ENCODE data around the gene CDKN2B. TPM values are rescaled to one million over a fixed set of nuclear protein-coding genes. Genes with fewer than 3 reads are reported as not detected.
A peak's percentile ranks its signal among the peaks of the same experiment; 100 is the strongest.

Gene CDKN2B
- total and polyA plus RNA-seq, 2 of the 13 experiments (the other 11 are each of a cell fraction or from before 2014, with no cell fraction given) = 1.4 to 1.5 TPM

DNA sequence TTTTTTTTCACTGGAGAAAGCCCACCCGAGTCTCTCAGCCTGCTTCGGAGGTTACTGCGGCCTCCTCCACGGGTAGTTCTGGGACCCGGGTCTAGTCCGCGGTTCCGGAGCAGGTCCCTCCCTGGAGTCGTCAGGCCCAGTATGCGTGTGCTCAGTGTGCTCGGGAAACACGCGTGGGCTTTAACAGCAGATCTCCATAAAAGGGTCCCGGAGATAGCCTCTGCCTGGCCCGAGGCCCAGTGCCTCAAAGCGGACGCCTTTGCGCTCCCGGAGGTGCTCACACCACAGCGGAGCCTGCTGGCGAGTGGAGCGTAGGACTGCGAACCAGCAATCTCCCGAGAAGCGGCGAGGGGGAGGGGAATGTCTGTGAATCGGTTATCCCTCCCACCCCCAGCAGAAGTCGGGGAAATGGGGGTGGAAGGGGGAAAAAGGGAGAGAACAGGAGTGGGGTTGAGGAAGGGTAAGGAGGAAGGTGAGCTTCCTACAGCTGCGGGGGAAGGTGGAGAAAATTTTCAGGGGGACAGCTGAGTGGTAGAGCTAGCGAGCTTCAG, 43.6 kb downstream of the CDKN2B start (continued):
- TF ChIP-seq REXO4 (CRISPR knock-in tag; IDR thresholded peaks at IDR 0.05; ENCODE audit: borderline replicate concordance) (no peak), SIX4 (CRISPR knock-in tag; IDR thresholded peaks at IDR 0.05) (0 out of 2 replicates have a peak, but pooled peaks have one; percentile 5), ZNF350 (CRISPR knock-in tag; IDR thresholded peaks at IDR 0.05; ENCODE audit: borderline replicate concordance, low read depth) (peak; percentile 46; the same call in 1 of the 2 replicates), FOSL1 (CRISPR knock-in tag; IDR thresholded peaks at IDR 0.05; ENCODE audit: borderline replicate concordance) (no peak), ZBTB1 (CRISPR knock-in tag; IDR thresholded peaks at IDR 0.05; ENCODE audit: borderline replicate concordance) (no peak), ZNF501 (CRISPR knock-in tag; IDR thresholded peaks at IDR 0.05) (0 out of 2 replicates have a peak, but pooled peaks have one; percentile 13), EZH2 (conservative IDR thresholded peaks at IDR 0.05; ENCODE audit: low read depth, low read length) (no peak), CENPX (CRISPR knock-in tag; IDR thresholded peaks at IDR 0.05) (no peak), ZNF253 (CRISPR knock-in tag; IDR thresholded peaks at IDR 0.05; ENCODE audit: borderline replicate concordance) (no peak), NFE2 (CRISPR knock-in tag; IDR thresholded peaks at IDR 0.05) (no peak), ZNF782 (CRISPR knock-in tag; IDR thresholded peaks at IDR 0.05; ENCODE audit: borderline replicate concordance) (no peak), SRSF4 (IDR thresholded peaks at IDR 0.05; ENCODE audit: low read depth, low read length, poor library complexity, severe bottlenecking) (no peak), ZNF652 (CRISPR knock-in tag; IDR thresholded peaks at IDR 0.05; ENCODE audit: borderline replicate concordance, low read depth) (no peak), YEATS2 (CRISPR knock-in tag; IDR thresholded peaks at IDR 0.05; ENCODE audit: borderline replicate concordance) (no peak), ZMYM3 (CRISPR knock-in tag; IDR thresholded peaks at IDR 0.05) (no peak), HDAC1 (CRISPR knock-in tag; IDR thresholded peaks at IDR 0.05) (0 out of 2 replicates have a peak, but pooled peaks have one; percentile 45)
- TF ChIP-seq, protein P1, sequence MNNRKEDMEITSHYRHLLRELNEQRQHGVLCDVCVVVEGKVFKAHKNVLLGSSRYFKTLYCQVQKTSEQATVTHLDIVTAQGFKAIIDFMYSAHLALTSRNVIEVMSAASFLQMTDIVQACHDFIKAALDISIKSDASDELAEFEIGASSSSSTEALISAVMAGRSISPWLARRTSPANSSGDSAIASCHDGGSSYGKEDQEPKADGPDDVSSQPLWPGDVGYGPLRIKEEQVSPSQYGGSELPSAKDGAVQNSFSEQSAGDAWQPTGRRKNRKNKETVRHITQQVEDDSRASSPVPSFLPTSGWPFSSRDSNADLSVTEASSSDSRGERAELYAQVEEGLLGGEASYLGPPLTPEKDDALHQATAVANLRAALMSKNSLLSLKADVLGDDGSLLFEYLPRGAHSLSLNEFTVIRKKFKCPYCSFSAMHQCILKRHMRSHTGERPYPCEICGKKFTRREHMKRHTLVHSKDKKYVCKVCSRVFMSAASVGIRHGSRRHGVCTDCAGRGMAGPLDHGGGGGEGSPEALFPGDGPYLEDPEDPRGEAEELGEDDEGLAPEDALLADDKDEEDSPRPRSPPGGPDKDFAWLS (CRISPR knock-in tag; IDR thresholded peaks at IDR 0.05; ENCODE audit: borderline replicate concordance) = no peak
- TF ChIP-seq, protein P2, sequence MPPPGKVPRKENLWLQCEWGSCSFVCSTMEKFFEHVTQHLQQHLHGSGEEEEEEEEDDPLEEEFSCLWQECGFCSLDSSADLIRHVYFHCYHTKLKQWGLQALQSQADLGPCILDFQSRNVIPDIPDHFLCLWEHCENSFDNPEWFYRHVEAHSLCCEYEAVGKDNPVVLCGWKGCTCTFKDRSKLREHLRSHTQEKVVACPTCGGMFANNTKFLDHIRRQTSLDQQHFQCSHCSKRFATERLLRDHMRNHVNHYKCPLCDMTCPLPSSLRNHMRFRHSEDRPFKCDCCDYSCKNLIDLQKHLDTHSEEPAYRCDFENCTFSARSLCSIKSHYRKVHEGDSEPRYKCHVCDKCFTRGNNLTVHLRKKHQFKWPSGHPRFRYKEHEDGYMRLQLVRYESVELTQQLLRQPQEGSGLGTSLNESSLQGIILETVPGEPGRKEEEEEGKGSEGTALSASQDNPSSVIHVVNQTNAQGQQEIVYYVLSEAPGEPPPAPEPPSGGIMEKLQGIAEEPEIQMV (CRISPR knock-in tag; IDR thresholded peaks at IDR 0.05; ENCODE audit: low read depth) = 0 out of 2 replicates have a peak, but pooled peaks have one; percentile 56
- TF ChIP-seq, protein P3, sequence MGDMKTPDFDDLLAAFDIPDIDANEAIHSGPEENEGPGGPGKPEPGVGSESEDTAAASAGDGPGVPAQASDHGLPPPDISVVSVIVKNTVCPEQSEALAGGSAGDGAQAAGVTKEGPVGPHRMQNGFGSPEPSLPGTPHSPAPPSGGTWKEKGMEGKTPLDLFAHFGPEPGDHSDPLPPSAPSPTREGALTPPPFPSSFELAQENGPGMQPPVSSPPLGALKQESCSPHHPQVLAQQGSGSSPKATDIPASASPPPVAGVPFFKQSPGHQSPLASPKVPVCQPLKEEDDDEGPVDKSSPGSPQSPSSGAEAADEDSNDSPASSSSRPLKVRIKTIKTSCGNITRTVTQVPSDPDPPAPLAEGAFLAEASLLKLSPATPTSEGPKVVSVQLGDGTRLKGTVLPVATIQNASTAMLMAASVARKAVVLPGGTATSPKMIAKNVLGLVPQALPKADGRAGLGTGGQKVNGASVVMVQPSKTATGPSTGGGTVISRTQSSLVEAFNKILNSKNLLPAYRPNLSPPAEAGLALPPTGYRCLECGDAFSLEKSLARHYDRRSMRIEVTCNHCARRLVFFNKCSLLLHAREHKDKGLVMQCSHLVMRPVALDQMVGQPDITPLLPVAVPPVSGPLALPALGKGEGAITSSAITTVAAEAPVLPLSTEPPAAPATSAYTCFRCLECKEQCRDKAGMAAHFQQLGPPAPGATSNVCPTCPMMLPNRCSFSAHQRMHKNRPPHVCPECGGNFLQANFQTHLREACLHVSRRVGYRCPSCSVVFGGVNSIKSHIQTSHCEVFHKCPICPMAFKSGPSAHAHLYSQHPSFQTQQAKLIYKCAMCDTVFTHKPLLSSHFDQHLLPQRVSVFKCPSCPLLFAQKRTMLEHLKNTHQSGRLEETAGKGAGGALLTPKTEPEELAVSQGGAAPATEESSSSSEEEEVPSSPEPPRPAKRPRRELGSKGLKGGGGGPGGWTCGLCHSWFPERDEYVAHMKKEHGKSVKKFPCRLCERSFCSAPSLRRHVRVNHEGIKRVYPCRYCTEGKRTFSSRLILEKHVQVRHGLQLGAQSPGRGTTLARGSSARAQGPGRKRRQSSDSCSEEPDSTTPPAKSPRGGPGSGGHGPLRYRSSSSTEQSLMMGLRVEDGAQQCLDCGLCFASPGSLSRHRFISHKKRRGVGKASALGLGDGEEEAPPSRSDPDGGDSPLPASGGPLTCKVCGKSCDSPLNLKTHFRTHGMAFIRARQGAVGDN (CRISPR knock-in tag; IDR thresholded peaks at IDR 0.05) = peak; percentile 77
- TF ChIP-seq, protein P4, sequence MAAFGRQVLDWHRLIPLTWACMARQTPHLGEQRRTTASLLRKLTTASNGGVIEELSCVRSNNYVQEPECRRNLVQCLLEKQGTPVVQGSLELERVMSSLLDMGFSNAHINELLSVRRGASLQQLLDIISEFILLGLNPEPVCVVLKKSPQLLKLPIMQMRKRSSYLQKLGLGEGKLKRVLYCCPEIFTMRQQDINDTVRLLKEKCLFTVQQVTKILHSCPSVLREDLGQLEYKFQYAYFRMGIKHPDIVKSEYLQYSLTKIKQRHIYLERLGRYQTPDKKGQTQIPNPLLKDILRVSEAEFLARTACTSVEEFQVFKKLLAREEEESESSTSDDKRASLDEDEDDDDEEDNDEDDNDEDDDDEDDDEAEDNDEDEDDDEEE (CRISPR knock-in tag; IDR thresholded peaks at IDR 0.05) = no peak
